ENCODE measurements around the gene ZDHHC21.
A peak's percentile ranks its signal among the peaks of the same experiment; 100 is the strongest.

Gene ZDHHC21, protein sequence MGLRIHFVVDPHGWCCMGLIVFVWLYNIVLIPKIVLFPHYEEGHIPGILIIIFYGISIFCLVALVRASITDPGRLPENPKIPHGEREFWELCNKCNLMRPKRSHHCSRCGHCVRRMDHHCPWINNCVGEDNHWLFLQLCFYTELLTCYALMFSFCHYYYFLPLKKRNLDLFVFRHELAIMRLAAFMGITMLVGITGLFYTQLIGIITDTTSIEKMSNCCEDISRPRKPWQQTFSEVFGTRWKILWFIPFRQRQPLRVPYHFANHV

GRCh38 chr9:14693251-14693861 is at the start of gene ZDHHC21:
TSS of gene ZDHHC21 (minus strand) at chr9:14693432. CDS start at chr9:14674340, 19,092 bp downstream.
- intact Hi-C loops (cut with DNase I): no loop called here
- DNase-seq: peak; percentile 48 to 93 (median 80)

DNA sequence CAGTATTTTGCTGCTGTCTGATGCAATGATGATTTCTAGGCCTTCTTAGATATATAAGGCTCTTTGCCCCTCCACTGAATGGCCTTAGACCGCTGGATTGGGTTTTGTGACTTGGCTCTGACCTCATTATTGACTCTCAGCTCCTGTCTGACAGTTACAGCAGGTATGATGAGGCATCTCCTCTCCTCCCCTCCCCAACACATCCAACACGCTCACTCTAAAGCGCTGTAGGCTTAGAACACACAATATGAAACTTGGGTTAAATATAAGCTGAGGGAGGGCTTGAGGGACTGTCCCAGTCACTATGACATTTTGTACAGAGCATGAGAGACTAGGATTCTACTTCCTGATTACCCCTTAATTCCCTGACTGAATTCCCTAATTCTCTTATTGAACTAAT is 48.1 kb upstream of the ZDHHC21 start:
- no peak for DNase-seq
- intact Hi-C loops (cut with DNase I): no loop called here

GRCh38 chr9:14733133-14733532 is 39.9 kb upstream of the ZDHHC21 start:
- intact Hi-C loops (cut with DNase I): no loop called here
- DNase-seq: no peak

DNA sequence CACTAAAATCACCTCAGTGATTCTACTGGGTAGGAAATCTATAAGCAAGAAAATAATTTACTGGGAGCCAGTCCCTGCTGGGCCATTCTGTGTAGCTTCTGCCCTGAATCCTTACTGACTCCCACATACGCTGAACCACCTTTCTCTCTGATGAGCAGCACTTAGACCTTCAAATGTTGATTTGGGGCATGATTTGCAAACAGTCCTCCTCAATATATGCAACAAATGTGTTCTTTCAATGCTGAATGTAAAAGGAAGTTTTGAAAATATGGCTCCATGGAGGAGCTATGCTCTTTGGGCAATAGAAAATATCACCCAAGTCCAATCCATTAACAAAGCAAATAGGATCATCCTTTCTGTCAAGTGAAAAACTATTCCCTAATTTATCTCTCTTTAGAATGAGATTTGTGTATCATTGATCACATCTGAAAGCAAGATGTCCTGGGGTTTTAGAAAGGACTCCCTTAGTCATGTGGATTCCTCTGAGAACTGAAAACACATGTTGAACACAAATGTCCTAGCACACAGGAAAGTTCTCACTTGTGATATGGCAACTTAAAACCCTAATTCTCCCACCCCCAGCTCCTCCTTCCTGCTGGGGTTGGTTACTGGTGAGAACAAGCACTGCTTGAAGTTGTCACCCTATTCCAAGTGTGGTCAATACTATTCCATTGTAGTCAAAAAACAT is 38.2 kb upstream of the ZDHHC21 start:
- intact Hi-C loops (cut with DNase I): no loop called here
- DNase-seq: no peak

DNA sequence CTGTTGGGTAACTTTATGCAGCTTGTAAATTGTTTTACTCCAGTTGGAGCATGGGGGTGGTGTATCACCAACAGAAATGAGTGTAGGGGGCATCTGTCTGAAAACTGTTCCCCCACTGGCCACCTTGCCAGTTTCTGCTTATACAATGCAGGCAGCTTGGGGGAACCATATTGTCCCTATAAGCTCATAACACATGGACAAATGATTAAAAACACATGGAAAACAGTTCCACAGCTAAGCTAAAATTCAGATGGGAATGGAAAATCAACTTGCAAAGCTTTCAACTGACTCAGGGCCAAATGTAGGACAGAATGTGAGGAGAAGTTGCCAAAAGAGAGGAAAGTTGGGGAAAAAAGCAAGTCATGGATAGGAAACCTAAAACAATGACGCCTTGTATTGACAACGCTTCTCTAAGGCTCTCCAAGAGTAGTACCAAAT is 37.2 kb upstream of the ZDHHC21 start:
- intact Hi-C loops (cut with DNase I): no loop called here
- no peak for DNase-seq

DNA sequence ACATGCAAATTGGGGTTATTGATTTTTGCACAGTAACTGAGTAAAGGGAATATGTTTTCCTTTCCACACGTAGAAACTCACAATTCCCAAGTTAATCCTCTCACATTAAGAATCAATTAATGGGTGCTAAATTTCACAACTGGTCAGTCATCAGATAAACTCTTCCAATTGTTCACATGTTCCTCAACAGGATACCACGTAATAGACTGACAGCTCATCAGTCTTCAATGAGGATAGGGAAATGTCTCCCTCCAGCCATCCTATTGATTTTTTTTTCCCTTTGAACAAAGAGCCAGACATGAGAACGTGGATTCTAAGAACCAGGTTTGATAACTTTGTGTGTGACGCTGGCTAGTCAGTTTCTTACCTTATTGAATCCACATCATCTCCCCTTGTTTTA is 30.1 kb upstream of the ZDHHC21 start:
- intact Hi-C loops (cut with DNase I): no loop called here
- no peak for DNase-seq

GRCh38 chr9:14722391-14723035 is 29.3 kb upstream of the ZDHHC21 start, which contains the start of gene CER1:
TSS of gene CER1 (minus strand) at chr9:14722733. CDS start at chr9:14722672, 61 bp downstream.
- intact Hi-C loops (cut with DNase I): no loop called here
- no peak for DNase-seq

- intact Hi-C loops (cut with DNase I): no loop called here
- no peak for DNase-seq
Measured at GRCh38 chr9:14719231-14719923, 26.1 kb upstream of the ZDHHC21 start.

GRCh38 chr9:14715102-14715501 is 21.9 kb upstream of the ZDHHC21 start:
- no peak for DNase-seq
- intact Hi-C loops (cut with DNase I): no loop called here

GRCh38 chr9:14713187-14713767 is 20.0 kb upstream of the ZDHHC21 start:
- intact Hi-C loops (cut with DNase I): no loop called here

DNA sequence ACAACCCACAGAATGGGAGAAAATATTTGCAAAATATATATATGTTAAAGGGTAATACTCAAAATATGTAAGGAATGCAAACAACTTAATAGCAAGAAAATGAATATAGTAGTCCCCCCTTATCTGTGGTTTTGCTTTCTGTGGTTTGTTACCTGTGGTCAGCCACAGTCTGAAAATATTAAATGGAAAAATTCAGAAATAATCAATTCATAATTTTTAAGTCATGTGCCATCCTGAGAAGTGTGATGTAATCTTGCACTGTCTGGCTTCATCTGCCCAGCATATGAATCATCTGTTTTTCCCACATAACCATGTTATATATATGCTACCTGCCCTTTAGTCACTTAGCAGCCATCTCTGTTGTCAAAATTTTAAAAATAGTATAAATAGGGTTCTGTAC is 17.6 kb upstream of the ZDHHC21 start:
- no peak for DNase-seq
- intact Hi-C loops (cut with DNase I): no loop called here

More at GRCh38 chr9:14713187-14713767, 20.0 kb upstream of the ZDHHC21 start:
- no peak for DNase-seq

DNA sequence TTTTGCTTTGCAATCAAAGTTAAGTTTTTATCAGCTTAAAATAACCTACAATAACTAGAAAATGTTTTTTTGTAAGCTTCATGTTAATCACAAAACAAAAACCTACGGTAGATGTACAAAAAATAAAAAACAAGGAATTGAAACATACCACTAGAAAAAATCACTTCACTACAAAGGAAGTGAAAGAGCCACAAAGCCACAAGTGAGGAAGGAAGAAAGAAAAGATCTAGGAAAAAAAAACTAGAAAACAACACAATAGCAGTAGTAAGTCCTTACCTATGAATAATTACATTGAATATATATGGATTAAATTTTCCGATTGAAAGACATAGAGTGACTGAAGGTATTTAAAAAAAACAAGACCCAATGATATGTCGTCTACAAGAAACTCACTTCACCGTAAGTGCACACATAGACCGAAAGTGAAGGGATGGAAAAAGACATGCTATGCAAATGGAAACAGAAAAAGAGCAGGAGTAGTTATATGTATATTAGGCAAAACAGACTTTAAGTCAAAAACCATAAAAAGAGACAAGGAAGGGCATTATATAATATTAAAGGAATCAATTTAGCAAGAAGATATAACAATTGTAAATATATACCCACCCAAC is 13.4 kb upstream of the ZDHHC21 start:
- intact Hi-C loops (cut with DNase I): no loop called here
- no peak for DNase-seq

- no peak for DNase-seq
- intact Hi-C loops (cut with DNase I): no loop called here
Measured at GRCh38 chr9:14705079-14705478, 11.8 kb upstream of the ZDHHC21 start.

DNA sequence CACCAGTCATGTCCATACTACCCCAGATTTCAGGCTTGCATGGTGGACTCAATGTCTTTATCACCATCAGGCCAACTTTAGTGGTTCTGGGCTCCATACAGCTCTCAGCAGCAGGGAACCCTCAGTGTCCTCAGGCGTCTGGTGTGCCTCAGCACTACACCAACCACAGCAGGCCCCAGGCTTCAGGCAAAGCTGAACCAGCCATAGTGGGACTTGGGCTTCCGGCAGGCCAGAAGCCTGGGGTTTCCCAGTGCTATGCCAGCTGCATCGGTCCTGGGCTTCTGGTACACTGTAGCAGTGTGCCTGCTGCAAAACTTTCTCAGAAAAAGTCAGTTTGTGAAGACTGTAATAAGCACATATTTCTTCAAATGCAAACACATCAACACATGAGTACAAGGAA is 11.0 kb upstream of the ZDHHC21 start:
- intact Hi-C loops (cut with DNase I): no loop called here
- DNase-seq: no peak

- intact Hi-C loops (cut with DNase I): no loop called here
- DNase-seq: no peak
Measured at GRCh38 chr9:14702200-14702720, 9.0 kb upstream of the ZDHHC21 start.

DNA sequence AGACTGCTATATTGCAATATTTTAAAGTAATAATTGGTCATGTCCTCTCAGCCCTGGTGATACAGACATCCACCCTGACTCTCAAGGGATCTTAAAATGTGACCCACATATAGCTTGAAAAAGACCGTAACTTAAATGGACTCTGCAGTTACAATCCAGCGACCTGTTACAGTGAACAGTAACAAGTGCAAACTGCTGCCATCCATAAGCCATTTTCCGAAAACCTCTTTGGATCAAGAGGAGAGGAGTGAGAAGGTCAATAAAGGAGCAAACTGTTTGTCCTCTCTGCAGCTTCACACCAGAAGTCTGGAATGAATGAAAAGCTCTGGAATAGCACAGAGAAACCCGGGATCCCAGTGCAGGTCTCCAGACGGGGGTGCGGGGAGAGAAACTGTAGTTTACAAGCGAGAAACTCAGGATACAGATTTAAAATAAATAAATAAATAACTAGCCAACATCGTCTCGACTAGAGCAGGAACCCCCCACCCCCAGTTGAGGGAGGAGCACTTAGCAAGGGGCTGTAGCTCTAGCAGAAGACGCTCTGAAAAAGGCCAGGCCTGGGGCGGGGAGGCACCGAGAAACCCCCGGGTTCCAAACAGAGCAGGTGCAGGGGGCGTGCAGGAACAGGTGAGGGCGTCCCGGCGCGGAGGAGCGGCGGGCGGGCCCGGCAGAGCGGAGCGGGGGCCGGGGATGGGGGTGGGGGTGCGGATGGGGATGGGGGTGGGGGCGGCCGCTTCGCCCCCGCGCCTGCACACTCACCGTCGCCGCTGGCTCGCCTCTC is 572 bp downstream of the ZDHHC21 start:
- peak in 36 of 42 donors; percentile 1 to 68 (median 36) for DNase-seq
- intact Hi-C loops (cut with DNase I): no loop called here

DNA sequence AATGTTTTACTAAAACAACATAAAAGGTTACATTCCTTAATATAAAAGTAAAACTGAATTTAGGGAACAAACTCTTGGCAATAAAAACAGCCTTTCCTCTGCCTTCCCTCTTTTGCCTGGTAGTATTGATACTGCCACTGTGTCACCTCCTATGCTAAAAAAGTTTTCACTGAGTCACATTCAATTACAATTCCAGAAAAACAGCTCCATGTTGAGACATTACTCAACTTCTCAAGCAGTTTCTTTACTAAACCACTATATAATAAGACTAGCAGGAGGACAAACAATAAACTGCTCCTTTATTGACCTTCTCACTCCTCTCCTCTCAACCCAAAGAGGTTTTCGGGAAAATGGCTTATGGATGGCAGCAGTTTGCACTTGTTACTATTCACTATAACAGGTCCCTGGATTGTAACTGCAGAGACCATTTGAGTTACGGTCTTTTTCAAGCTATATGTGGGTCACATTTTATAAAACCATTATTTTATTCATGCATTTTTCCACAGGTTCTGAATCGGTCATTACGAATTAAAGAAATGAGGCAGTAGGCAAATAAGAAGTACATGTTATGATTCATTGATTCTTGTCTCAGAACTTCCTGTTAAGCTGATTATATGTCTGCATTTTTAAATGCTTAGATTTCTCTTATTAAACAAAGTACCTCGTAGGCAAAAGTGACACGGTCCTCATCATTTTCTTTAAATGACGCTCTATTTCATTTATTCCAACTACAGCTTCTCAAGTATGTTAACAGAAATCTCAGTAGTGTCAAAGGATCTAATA is 2.1 kb downstream of the ZDHHC21 start:
- DNase-seq: no peak
- intact Hi-C loops (cut with DNase I): no loop called here

Data from head of caudate nucleus (tissue), 42 donors.